Epithelial cell of esophagus (primary cell): ENCODE results near the gene GLRX2.

Source experiments
- DNase-seq: peaks from one replicate; pipeline ENCODE4 v3.0.0; 2010; ENCODE audit warnings: low read depth
- H3K4me3 ChIP-seq: 2 replicates; pipeline ENCODE4 v1.5.1; 2011; ENCODE audit warnings: mild to moderate bottlenecking, low read length, control low read depth
- CTCF ChIP-seq: IDR thresholded peaks from 2 replicates; pipeline ENCODE4 v1.5.1; 2011; ENCODE audit warnings: low read depth, mild to moderate bottlenecking, low read length, control low read depth, inconsistent platforms; ENCODE audit not compliant: insufficient read depth; ENCODE audit errors: missing control alignments

Gene GLRX2

GRCh38 chr1:193103759-193104501, 1.3 kb downstream of the GLRX2 start:
- peak overlapping the region; percentile 87 for H3K4me3 ChIP-seq
- TF ChIP-seq CTCF = no peak
- peak; percentile 8 for DNase-seq

GRCh38 chr1:193102662-193103061, 2.6 kb downstream of the GLRX2 start:
- TF ChIP-seq CTCF = no peak
- DNase-seq = no peak

GRCh38 chr1:193094112-193094511, 11.1 kb downstream of the GLRX2 start:
- no peak for TF ChIP-seq CTCF
- no peak overlapping the region for H3K4me3 ChIP-seq
- no peak for DNase-seq

More at GRCh38 chr1:193102662-193103061, 2.6 kb downstream of the GLRX2 start:
- no peak overlapping the region for H3K4me3 ChIP-seq

- DNase-seq = no peak
- H3K4me3 ChIP-seq = no peak overlapping the region
- TF ChIP-seq CTCF = no peak
Observed at GRCh38 chr1:193090865-193091264, 14.3 kb downstream of the GLRX2 start.

- H3K4me3 ChIP-seq = no peak overlapping the region
- no peak for TF ChIP-seq CTCF
- no peak for DNase-seq
Observed at GRCh38 chr1:193087893-193088292, 17.3 kb downstream of the GLRX2 start.

GRCh38 chr1:193086342-193086741, 18.9 kb downstream of the GLRX2 start:
- no peak for DNase-seq
- no peak overlapping the region for H3K4me3 ChIP-seq
- TF ChIP-seq CTCF = no peak

GRCh38 chr1:193085263-193085662, 20.0 kb downstream of the GLRX2 start:
- no peak for DNase-seq
- H3K4me3 ChIP-seq = no peak overlapping the region
- TF ChIP-seq CTCF = no peak
